ENCODE results near the gene NT5E.

DNA sequence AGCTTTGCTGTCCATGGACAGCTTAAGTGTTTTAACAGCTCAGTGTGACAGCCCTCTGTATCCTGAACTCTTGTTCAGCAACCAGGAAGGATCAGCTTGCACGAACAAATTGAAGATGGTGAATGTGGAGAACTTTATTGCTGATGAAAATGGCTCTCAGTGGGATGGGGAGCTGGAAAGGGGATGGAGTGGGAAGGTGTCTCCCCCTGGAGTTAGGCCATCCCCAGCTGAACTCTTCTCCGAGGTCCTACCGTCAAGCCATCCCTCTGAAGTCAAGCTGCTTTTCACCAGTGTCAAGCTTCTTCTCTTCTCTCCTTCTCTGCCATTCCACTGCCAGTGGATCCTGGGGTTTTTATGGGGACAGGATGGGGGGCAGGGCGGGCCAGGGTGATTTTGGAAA, 26.6 kb downstream of the NT5E start:
- TF ChIP-seq POLR2A (IDR thresholded peaks at IDR 0.05; ENCODE audit: low read depth, low read length): no peak
- TF ChIP-seq POU2F2 (IDR thresholded peaks at IDR 0.05; ENCODE audit: low read depth, low read length): no peak
- no peak for TF ChIP-seq TAF1 (IDR thresholded peaks at IDR 0.05; ENCODE audit: low read depth, low read length)
- no peak for TF ChIP-seq POLR2AphosphoS5 (IDR thresholded peaks at IDR 0.05; ENCODE audit: low read depth, low read length)

All from GM12891 (cell line).